Measurements from ENCODE around the gene DOLK.
A peak's percentile ranks its signal among the peaks of the same experiment; 100 is the strongest.

The DOLK gene

GRCh38 chr9:128921881-128922763, 25.3 kb downstream of the DOLK start:
- Histone ChIP-seq H3K27me3 (ENCODE audit: insufficient read depth, low read length, poor library complexity) (no peaks in the 10 kb centered on the region), H3K4me2 (ENCODE audit: insufficient read depth, low read length) (no peak overlapping the region), H3K36me3 (ENCODE audit: insufficient read depth, low read length) (peaks cover 11% of the 10 kb centered on the region; the same call in 1 of the 2 replicates), H3K27ac (ENCODE audit: low read length) (no peak overlapping the region), H4K20me1 (ENCODE audit: insufficient read depth, low read length) (no peaks in the 10 kb centered on the region), H2AFZ (ENCODE audit: low read depth, low read length) (no peak overlapping the region), H3K4me3 (ENCODE audit: low read depth in 1 of 2, low read length in 2 of 2) (no peak overlapping the region), H3K9ac (ENCODE audit: low read depth, low read length) (no peak overlapping the region), H3K4me1 (ENCODE audit: insufficient read depth, low read length) (no peaks in the 10 kb centered on the region), H3K79me2 (ENCODE audit: insufficient read depth, low read length) (no peaks in the 10 kb centered on the region), H3K9me3 (ENCODE audit: insufficient read depth, low read length, severe bottlenecking) (no peaks in the 10 kb centered on the region)
- ATAC-seq (ENCODE audit: insufficient read depth, low read depth) = no peak
- no peak for TF ChIP-seq EZH2 (IDR thresholded peaks at IDR 0.05; ENCODE audit: borderline replicate concordance, low read depth, low read length, severe bottlenecking)
- TF ChIP-seq, protein P1, sequence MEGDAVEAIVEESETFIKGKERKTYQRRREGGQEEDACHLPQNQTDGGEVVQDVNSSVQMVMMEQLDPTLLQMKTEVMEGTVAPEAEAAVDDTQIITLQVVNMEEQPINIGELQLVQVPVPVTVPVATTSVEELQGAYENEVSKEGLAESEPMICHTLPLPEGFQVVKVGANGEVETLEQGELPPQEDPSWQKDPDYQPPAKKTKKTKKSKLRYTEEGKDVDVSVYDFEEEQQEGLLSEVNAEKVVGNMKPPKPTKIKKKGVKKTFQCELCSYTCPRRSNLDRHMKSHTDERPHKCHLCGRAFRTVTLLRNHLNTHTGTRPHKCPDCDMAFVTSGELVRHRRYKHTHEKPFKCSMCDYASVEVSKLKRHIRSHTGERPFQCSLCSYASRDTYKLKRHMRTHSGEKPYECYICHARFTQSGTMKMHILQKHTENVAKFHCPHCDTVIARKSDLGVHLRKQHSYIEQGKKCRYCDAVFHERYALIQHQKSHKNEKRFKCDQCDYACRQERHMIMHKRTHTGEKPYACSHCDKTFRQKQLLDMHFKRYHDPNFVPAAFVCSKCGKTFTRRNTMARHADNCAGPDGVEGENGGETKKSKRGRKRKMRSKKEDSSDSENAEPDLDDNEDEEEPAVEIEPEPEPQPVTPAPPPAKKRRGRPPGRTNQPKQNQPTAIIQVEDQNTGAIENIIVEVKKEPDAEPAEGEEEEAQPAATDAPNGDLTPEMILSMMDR (IDR thresholded peaks at IDR 0.05; ENCODE audit: borderline replicate concordance, extremely low read depth, low read length, poor library complexity, severe bottlenecking) = no peak
- no peak for DNase-seq

GRCh38 chr9:128920381-128921058, 26.9 kb downstream of the DOLK start, which contains the start of gene PHYHD1:
Gene PHYHD1 (plus strand): TSS chr9:128920982. CDS start chr9:128922324, 1,342 bp downstream.
- TF ChIP-seq, protein P1 (IDR thresholded peaks at IDR 0.05; ENCODE audit: borderline replicate concordance, extremely low read depth, low read length, poor library complexity, severe bottlenecking) = no peak
- no peak for TF ChIP-seq EZH2 (IDR thresholded peaks at IDR 0.05; ENCODE audit: borderline replicate concordance, low read depth, low read length, severe bottlenecking)
- no peaks in the 10 kb centered on the region for H3K79me2 ChIP-seq (ENCODE audit: insufficient read depth, low read length)
- ATAC-seq (ENCODE audit: insufficient read depth, low read depth) (0 out of 3 replicates have a peak, but pooled peaks have one; percentile 35), DNase-seq (no peak)
- H3K36me3 ChIP-seq (ENCODE audit: insufficient read depth, low read length) = peaks cover 25% of the 10 kb centered on the region
- H3K4me2 ChIP-seq (ENCODE audit: insufficient read depth, low read length) = no peak within 1 kb of the TSS
- no peak within 1 kb of the TSS for H3K4me3 ChIP-seq (ENCODE audit: low read depth in 1 of 2, low read length in 2 of 2)
- no peak within 1 kb of the TSS for H3K9ac ChIP-seq (ENCODE audit: low read depth, low read length)
- no peaks in the 10 kb centered on the region for H3K9me3 ChIP-seq (ENCODE audit: insufficient read depth, low read length, severe bottlenecking)
- H3K4me1 ChIP-seq (ENCODE audit: insufficient read depth, low read length) = no peaks in the 10 kb centered on the region
- no peak within 1 kb of the TSS for H2AFZ ChIP-seq (ENCODE audit: low read depth, low read length)
- H3K27me3 ChIP-seq (ENCODE audit: insufficient read depth, low read length, poor library complexity) = no peaks in the 10 kb centered on the region
- no peaks in the 10 kb centered on the region for H4K20me1 ChIP-seq (ENCODE audit: insufficient read depth, low read length)
- no peak within 1 kb of the TSS; the same call in 1 of the 2 replicates for H3K27ac ChIP-seq (ENCODE audit: low read length)

- Histone ChIP-seq H4K20me1 (ENCODE audit: insufficient read depth, low read length) (0 out of 2 replicates have a peak, but pooled peaks cover 2% of the 10 kb centered on the region), H3K27ac (ENCODE audit: low read length) (no peak overlapping the region), H3K9me3 (ENCODE audit: insufficient read depth, low read length, severe bottlenecking) (no peaks in the 10 kb centered on the region), H3K4me2 (ENCODE audit: insufficient read depth, low read length) (no peak overlapping the region), H3K4me3 (ENCODE audit: low read depth in 1 of 2, low read length in 2 of 2) (no peak overlapping the region), H3K79me2 (ENCODE audit: insufficient read depth, low read length) (no peaks in the 10 kb centered on the region), H2AFZ (ENCODE audit: low read depth, low read length) (no peak overlapping the region), H3K36me3 (ENCODE audit: insufficient read depth, low read length) (peaks cover 29% of the 10 kb centered on the region), H3K4me1 (ENCODE audit: insufficient read depth, low read length) (no peaks in the 10 kb centered on the region), H3K9ac (ENCODE audit: low read depth, low read length) (no peak overlapping the region), H3K27me3 (ENCODE audit: insufficient read depth, low read length, poor library complexity) (no peaks in the 10 kb centered on the region)
- TF ChIP-seq, protein P1 (IDR thresholded peaks at IDR 0.05; ENCODE audit: borderline replicate concordance, extremely low read depth, low read length, poor library complexity, severe bottlenecking) = no peak
- no peak for TF ChIP-seq EZH2 (IDR thresholded peaks at IDR 0.05; ENCODE audit: borderline replicate concordance, low read depth, low read length, severe bottlenecking)
- DNase-seq = no peak
- ATAC-seq (ENCODE audit: insufficient read depth, low read depth) = no peak
Observed at GRCh38 chr9:128919402-128920089, 27.9 kb downstream of the DOLK start.
